ENCODE data around the gene MCTP2.

- TF ChIP-seq CTCF (IDR thresholded peaks at IDR 0.05) (no peak), ZFX (IDR thresholded peaks at IDR 0.05; ENCODE audit: borderline replicate concordance) (no peak)
These were observed 246.7 kb downstream of the MCTP2 start for GRCh38 chr15:94477913-94478553.
